HUES48 (cell line): Measurements from ENCODE around the gene RYR2.
"Not testable (repeated sequence)": the region's sequence is repeated elsewhere in the genome, so short reads cannot be mapped to it uniquely, and the experiment has no call there.

Experiments
- H3K27ac ChIP-seq: one replicate; pipeline ENCODE4 v1.7.0; 2013; ENCODE audit warnings: low read depth, low read length, inconsistent platforms
- H3K27me3 ChIP-seq: 2 replicates; pipeline ENCODE4 v1.6.1; 2013; ENCODE audit warnings: mild to moderate bottlenecking, low read length; ENCODE audit not compliant: control insufficient read depth, insufficient read depth
- H3K36me3 ChIP-seq: 2 replicates; pipeline ENCODE4 v1.6.1; 2013; ENCODE audit warnings: low read length; ENCODE audit not compliant: control insufficient read depth, insufficient read depth
- H3K4me1 ChIP-seq: 2 replicates; pipeline ENCODE4 v1.6.1; 2013; ENCODE audit warnings: mild to moderate bottlenecking, low read length; ENCODE audit not compliant: control insufficient read depth, insufficient read depth
- H3K4me3 ChIP-seq: 2 replicates; pipeline ENCODE4 v1.5.1; 2013; ENCODE audit warnings: mild to moderate bottlenecking, low read depth, low read length
- H3K9ac ChIP-seq: 2 replicates; pipeline ENCODE4 v1.6.1; 2013; ENCODE audit warnings: mild to moderate bottlenecking, low read depth, low read length, moderate library complexity
- H3K9me3 ChIP-seq: 2 replicates; pipeline ENCODE4 v1.6.1; 2013; ENCODE audit warnings: low read length; ENCODE audit not compliant: control insufficient read depth, insufficient read depth

RYR2 gene

GRCh38 chr1:237119091-237119490 is 77.1 kb downstream of the RYR2 start:
- Histone ChIP-seq H3K36me3 (no peaks in the 10 kb centered on the region), H3K4me1 (no peaks in the 10 kb centered on the region), H3K4me3 (no peak overlapping the region), H3K27ac (no peak overlapping the region), H3K9me3 (no peaks in the 10 kb centered on the region), H3K9ac (no peak overlapping the region), H3K27me3 (no peaks in the 10 kb centered on the region)

GRCh38 chr1:237120683-237121082 is 78.7 kb downstream of the RYR2 start:
- Histone ChIP-seq H3K27me3 (no peaks in the 10 kb centered on the region), H3K9ac (no peak overlapping the region), H3K4me3 (no peak overlapping the region), H3K27ac (no peak overlapping the region), H3K9me3 (no peaks in the 10 kb centered on the region), H3K4me1 (no peaks in the 10 kb centered on the region), H3K36me3 (no peaks in the 10 kb centered on the region)

GRCh38 chr1:237124856-237125462 is 83.0 kb downstream of the RYR2 start:
- Histone ChIP-seq H3K4me3 (no peak overlapping the region), H3K9ac (no peak overlapping the region; the same call in 1 of the 2 replicates), H3K27ac (no peak overlapping the region), H3K4me1 (no peaks in the 10 kb centered on the region), H3K36me3 (no peaks in the 10 kb centered on the region), H3K9me3 (peaks cover 5% of the 10 kb centered on the region; the same call in 1 of the 2 replicates), H3K27me3 (no peaks in the 10 kb centered on the region)

- Histone ChIP-seq H3K4me3 (no peak overlapping the region), H3K27ac (no peak overlapping the region), H3K36me3 (no peaks in the 10 kb centered on the region), H3K9ac (no peak overlapping the region), H3K27me3 (no peaks in the 10 kb centered on the region), H3K4me1 (no peaks in the 10 kb centered on the region), H3K9me3 (peaks cover 11% of the 10 kb centered on the region; the same call in 1 of the 2 replicates)
Observed at GRCh38 chr1:237126180-237126579, 84.2 kb downstream of the RYR2 start.

- H3K4me1 ChIP-seq, H3K9ac ChIP-seq, H3K27ac ChIP-seq, H3K4me3 ChIP-seq, H3K27me3 ChIP-seq, H3K36me3 ChIP-seq: not testable (repeated sequence)
- peaks cover 20% of the 10 kb centered on the region for H3K9me3 ChIP-seq
Observed at GRCh38 chr1:237127301-237127700, 85.3 kb downstream of the RYR2 start.

GRCh38 chr1:237133921-237134320 is 91.9 kb downstream of the RYR2 start:
- Histone ChIP-seq H3K27me3 (no peaks in the 10 kb centered on the region), H3K27ac (no peak overlapping the region), H3K36me3 (no peaks in the 10 kb centered on the region), H3K4me3 (no peak overlapping the region), H3K4me1 (no peaks in the 10 kb centered on the region), H3K9me3 (peaks cover 16% of the 10 kb centered on the region), H3K9ac (no peak overlapping the region)

GRCh38 chr1:237134929-237135328 is 92.9 kb downstream of the RYR2 start:
- H3K4me3 ChIP-seq, result no peak overlapping the region
- no peak overlapping the region for H3K27ac ChIP-seq
- no peaks in the 10 kb centered on the region for H3K36me3 ChIP-seq
- no peaks in the 10 kb centered on the region for H3K27me3 ChIP-seq
- peaks cover 16% of the 10 kb centered on the region for H3K9me3 ChIP-seq
- no peak overlapping the region for H3K9ac ChIP-seq
- H3K4me1 ChIP-seq, result no peaks in the 10 kb centered on the region

- H3K27ac ChIP-seq, result no peak overlapping the region
- H3K9me3 ChIP-seq, result no peaks in the 10 kb centered on the region
- no peak overlapping the region for H3K4me3 ChIP-seq
- peaks cover 6% of the 10 kb centered on the region; the same call in 1 of the 2 replicates for H3K4me1 ChIP-seq
- H3K9ac ChIP-seq, result no peak overlapping the region
- H3K36me3 ChIP-seq, result no peaks in the 10 kb centered on the region
- H3K27me3 ChIP-seq, result no peaks in the 10 kb centered on the region
Observed at GRCh38 chr1:237138551-237138950, 96.6 kb downstream of the RYR2 start.

GRCh38 chr1:237139732-237140131 is 97.7 kb downstream of the RYR2 start:
- no peak overlapping the region for H3K9ac ChIP-seq
- H3K36me3 ChIP-seq, result no peaks in the 10 kb centered on the region
- H3K27ac ChIP-seq, result no peak overlapping the region
- no peaks in the 10 kb centered on the region for H3K27me3 ChIP-seq
- no peaks in the 10 kb centered on the region for H3K9me3 ChIP-seq
- no peak overlapping the region for H3K4me3 ChIP-seq
- H3K4me1 ChIP-seq, result peaks cover 6% of the 10 kb centered on the region; the same call in 1 of the 2 replicates

- H3K4me1 ChIP-seq, result peaks cover 8% of the 10 kb centered on the region
- H3K27ac ChIP-seq, result no peak overlapping the region
- no peaks in the 10 kb centered on the region for H3K9me3 ChIP-seq
Observed at GRCh38 chr1:237140986-237141385, 99.0 kb downstream of the RYR2 start.

GRCh38 chr1:237141502-237141901 is 99.5 kb downstream of the RYR2 start:
- peaks cover 13% of the 10 kb centered on the region for H3K4me1 ChIP-seq
- H3K4me3 ChIP-seq, result no peak overlapping the region
- H3K27me3 ChIP-seq, result no peaks in the 10 kb centered on the region
- H3K9ac ChIP-seq, result no peak overlapping the region
- H3K36me3 ChIP-seq, result no peaks in the 10 kb centered on the region
- no peaks in the 10 kb centered on the region for H3K9me3 ChIP-seq
- H3K27ac ChIP-seq, result no peak overlapping the region

More at GRCh38 chr1:237140986-237141385, 99.0 kb downstream of the RYR2 start:
- Histone ChIP-seq H3K4me3 (no peak overlapping the region), H3K36me3 (no peaks in the 10 kb centered on the region), H3K9ac (no peak overlapping the region), H3K27me3 (no peaks in the 10 kb centered on the region)
